ENCODE measurements around the gene ZHX3. TPM values are rescaled to one million over a fixed set of nuclear protein-coding genes. Genes with fewer than 3 reads are reported as not detected.
A peak's percentile ranks its signal among the peaks of the same experiment; 100 is the strongest.

Gene ZHX3
- total and polyA plus RNA-seq, 11 donors, result 10.9 to 43.9 (median 32.3) TPM

DNA sequence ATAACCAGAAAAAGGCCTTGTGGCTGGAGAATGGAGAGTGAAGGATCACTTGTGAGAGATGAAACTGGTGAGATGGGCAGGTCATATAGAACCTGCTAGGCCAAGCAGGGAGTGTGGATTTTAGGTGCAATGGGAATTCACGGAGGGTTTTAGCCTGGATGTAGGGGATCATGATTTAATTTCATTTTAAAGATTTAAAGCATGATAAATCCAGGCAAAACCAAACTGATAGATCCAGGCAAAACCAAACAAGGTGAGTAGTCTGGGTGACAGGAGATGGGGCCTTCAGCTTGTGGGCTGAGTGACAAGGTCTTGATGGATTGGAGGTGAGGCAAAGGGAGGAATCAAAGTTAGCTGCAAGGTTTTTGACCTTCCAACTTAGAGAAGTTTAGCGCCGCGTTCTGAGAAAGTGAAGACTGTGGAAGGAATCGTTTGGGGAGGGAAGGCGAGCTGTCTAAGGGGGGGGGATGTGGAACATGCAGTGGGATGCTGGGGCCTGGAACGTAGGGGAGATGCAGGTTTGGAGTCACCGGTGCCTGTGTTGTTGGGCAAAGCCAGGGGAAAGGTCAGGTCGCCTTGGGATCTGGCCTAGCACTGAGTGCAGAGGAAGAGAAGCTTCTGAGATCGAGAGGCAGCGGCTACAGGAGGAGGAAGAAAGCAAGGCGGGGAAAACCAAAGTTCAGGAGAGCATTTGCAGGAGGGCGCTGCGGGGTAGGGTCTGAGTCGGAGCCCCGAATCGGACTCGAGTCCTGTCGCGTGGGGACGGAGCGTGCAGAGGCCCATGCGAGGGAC lies 181.4 kb downstream of the ZHX3 start:
- H3K9me3 ChIP-seq, result no peaks in the 10 kb centered on the region
- peaks cover 0 to 4% (median 0%) of the 10 kb centered on the region in 9 donors for H3K27me3 ChIP-seq
- DNase-seq (no peak), ATAC-seq (no peak)
- H3K4me3 ChIP-seq, result peak overlapping the region; percentile 56 to 100 (median 94)
- peak overlapping the region; percentile 89 to 100 (median 98) for H3K27ac ChIP-seq
- intact Hi-C loops (cut with DNase I), result loop anchor here in 7 of 10 donors (1.0 to 10.0 kb wide), 13 partner anchors 36 to 556 kb away; partner anchors contain the start of genes LPIN3 (in 5 of the 7) and ZHX3 (in 1 of the 7)
- H3K4me1 ChIP-seq, result peaks cover 6 to 44% (median 35%) of the 10 kb centered on the region in 12 donors
- WGBS, 4 donors, result 37 to 41% (median 38%) methylated on average over 23 of the region's 23 CpGs
- TF ChIP-seq CTCF (IDR thresholded peaks at IDR 0.05) (no peak), POLR2A (IDR thresholded peaks at IDR 0.05) (no peak)
- no peaks in the 10 kb centered on the region for H3K36me3 ChIP-seq

- ATAC-seq (peak in 2 of 4 donors; percentile 23 to 30), DNase-seq (peak in 1 of 5 donors; percentile 71)
- intact Hi-C loops (cut with DNase I), result loop anchor here in 6 of 10 donors (1.0 to 10.0 kb wide), 12 partner anchors 37 to 557 kb away; partner anchors contain the start of genes LPIN3 (in 2 of the 6) and ZHX3 (in 1 of the 6)
- WGBS, 4 donors, result 48 to 53% (median 50%) methylated on average over 13 of the region's 13 CpGs
- no peaks in the 10 kb centered on the region for H3K9me3 ChIP-seq
- H3K27ac ChIP-seq, result peak overlapping the region in 3 of 12 donors; percentile 28 to 100 (median 89)
- no peak overlapping the region for H3K4me3 ChIP-seq
- H3K36me3 ChIP-seq, result no peaks in the 10 kb centered on the region
- TF ChIP-seq CTCF (IDR thresholded peaks at IDR 0.05) (peak; percentile 63 to 77 (median 68)), POLR2A (IDR thresholded peaks at IDR 0.05) (no peak)
- H3K27me3 ChIP-seq, result peaks cover 0 to 4% (median 0%) of the 10 kb centered on the region in 9 donors
- peaks cover 0 to 36% (median 28%) of the 10 kb centered on the region in 12 donors for H3K4me1 ChIP-seq
Observed at GRCh38 chr20:41135187-41135887, 182.2 kb downstream of the ZHX3 start.

DNA sequence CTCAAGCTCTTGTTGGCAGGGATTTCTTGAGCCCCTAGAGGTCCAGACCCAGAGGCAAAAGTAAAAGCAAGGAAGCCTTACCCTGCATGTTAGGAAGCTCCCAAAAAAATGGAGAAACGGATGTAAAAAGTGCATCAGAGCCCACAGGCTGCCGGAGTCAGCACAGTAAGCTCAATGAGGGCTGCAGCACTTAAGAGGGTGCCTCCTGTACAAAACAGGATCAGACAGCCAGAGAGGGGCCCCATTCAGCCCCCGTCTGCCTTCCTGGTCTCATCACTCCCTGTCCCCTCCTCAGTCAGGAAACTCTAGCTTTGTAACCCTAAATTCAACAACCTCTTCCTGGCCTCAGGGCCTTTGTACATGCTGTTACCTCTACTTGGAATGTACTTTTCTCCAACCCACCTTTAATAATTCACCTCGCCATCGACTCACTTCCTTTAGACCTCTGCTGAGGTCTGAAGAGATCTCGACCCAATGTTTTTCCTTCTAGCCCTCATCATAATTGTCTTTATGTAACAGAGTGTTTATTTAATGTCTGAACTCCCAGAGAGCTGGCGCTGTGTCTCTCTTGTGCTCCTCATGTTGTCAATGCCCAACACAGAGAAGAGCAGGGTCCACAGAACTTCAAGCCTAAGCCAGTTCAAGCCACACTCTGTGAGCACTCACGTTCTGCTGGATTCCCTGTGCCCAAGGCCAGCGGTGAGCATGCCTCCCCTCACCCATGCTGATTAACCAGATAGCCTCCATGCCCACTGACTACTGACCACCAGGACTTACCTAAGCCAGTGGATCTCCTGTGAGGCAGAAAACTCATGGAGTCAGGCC lies 183.0 kb downstream of the ZHX3 start:
- intact Hi-C loops (cut with DNase I), result loop anchor here in 6 of 10 donors (1.0 to 10.0 kb wide), 12 partner anchors 38 to 558 kb away; partner anchors contain the start of genes LPIN3 (in 2 of the 6) and ZHX3 (in 1 of the 6)
- no peak for ATAC-seq
- no peak for DNase-seq
- Histone ChIP-seq H3K27ac (no peak overlapping the region), H3K36me3 (no peaks in the 10 kb centered on the region), H3K4me1 (peaks cover 0 to 28% (median 20%) of the 10 kb centered on the region in 12 donors), H3K4me3 (no peak overlapping the region), H3K27me3 (peaks cover 0 to 4% (median 0%) of the 10 kb centered on the region in 9 donors), H3K9me3 (no peaks in the 10 kb centered on the region)
- TF ChIP-seq POLR2A (IDR thresholded peaks at IDR 0.05), result no peak
- TF ChIP-seq CTCF (IDR thresholded peaks at IDR 0.05), result no peak
- WGBS, 4 donors, result 87 to 92% (median 90%) methylated on average over 9 of the region's 9 CpGs

Data from heart left ventricle (tissue), 16 donors.